HG03039 (cell line): Measurements from ENCODE around the gene CAST.
"Not testable (repeated sequence)": the region's sequence is repeated elsewhere in the genome, so short reads cannot be mapped to it uniquely, and the experiment has no call there.

Experiments
- ATAC-seq: cut with Tn5 transposase; IDR thresholded peaks from one replicate; pipeline ENCODE4 v1.9.1; 2021; ENCODE audit warnings: mild to moderate bottlenecking, moderate library complexity; ENCODE audit not compliant: unreplicated experiment

CAST gene

DNA sequence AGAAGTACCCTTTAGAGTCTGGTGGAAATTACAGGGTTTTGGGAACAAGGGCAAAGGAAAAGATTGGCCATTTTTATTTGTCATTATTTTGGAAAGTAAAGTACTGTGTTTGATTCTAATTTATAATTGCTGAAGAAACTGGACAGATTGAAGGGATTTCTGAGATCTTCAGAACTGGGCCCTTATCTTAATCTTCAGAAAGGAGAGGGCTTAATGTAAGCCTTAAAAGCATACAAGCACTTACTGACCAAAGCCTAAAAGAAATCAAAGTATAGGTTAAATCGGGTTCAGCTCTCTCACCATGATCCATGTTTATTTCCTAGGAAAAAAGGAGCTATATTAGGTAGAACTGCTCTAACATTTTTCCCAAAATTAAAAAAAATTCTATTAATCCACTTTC lies 109.9 kb downstream of the CAST start:
- no peak for ATAC-seq

DNA sequence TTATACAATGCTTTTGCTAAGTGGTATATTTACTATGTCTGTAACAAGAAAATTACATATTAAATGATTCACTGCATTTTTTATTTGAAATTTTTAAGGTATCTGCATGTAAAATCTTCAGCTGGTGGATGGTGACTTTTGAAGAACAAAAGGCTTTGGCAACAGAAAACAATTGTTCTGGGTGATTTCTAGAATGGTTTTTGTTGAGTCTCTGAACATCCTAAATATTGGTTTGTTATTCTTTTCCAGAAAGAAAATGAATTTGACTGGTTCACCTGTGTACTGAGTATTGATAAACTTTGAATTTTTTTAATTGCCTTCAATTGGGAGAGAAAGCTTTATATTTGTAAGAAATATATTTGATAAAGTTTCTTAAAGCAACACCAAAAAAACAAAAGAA lies 110.4 kb downstream of the CAST start:
- ATAC-seq: no peak

DNA sequence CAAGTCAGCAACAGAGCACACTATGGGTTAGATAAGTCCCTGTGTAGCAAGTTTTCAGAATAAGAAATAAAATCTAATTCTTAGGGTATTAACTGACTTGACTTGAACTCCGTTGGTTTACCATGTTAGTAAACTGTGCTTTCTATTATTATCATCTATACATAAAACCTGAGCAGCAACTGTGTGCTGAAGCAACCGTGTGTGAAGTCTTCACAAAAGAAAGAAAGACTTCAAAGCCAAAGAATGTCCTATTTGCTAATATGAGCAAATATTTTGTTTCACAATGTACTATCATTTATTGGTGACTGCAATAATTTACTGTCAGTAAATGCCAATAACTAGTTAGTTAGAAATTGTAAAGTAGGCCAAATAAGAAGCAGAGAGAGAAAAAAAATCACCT lies 112.9 kb downstream of the CAST start:
- ATAC-seq: no peak

DNA sequence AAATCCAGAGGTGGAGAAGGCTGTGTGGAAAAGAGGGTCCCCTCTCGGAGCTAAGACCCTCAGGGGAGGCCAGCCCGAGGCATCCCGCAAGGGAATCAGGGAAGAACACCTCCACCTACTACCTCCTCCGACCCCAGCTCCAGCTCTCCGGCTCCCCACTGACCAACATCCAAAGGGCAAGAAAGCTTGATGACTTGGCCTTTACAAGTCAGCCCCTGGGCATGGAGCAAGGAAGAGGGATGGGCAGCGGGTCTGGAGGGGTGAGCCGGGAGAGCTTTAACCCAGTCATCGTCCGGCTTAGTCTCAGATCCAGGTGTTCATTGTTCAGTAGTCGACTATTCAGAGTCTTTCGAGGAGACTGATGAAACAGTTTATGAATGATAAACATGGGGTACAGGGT lies 113.5 kb downstream of the CAST start:
- ATAC-seq: no peak

DNA sequence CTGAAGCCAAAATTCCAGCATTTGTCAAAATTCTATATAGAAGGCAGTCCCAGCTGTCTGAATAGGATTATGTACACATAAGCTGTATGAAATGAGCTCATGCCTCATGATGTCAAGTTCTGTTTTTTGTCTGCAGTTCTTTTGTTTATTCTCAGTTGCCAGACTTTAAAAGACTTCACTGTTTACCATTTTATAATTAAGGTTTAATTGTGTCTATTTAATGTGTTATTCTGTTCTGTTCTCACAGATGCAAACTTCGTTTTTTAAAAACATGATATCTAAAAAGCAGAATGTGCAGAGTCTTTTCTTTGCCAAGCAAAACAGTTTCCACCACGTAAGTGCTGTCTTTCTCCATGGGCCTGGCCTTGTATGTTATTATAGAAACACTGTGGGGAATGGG lies 114.4 kb downstream of the CAST start:
- no peak for ATAC-seq

DNA sequence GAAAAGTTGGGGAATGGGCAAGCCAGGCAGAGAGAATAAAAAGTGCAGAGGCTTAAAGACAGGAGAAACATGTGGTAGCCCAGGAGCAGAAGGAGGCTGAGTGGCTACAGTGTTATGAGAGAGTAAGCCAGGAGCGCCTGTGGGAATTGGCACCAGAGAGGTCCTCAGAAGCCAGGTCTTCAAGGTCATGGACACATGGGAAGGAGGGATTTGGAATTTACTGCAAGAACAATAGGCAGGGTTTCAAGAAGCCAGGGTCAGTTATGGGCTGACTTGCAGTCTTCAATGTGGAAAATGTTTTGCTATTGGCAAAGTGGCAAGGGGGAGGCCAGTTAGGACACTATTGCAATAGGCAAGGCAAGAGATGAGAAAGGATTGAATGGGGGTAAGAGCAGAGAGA lies 116.2 kb downstream of the CAST start:
- ATAC-seq: no peak

DNA sequence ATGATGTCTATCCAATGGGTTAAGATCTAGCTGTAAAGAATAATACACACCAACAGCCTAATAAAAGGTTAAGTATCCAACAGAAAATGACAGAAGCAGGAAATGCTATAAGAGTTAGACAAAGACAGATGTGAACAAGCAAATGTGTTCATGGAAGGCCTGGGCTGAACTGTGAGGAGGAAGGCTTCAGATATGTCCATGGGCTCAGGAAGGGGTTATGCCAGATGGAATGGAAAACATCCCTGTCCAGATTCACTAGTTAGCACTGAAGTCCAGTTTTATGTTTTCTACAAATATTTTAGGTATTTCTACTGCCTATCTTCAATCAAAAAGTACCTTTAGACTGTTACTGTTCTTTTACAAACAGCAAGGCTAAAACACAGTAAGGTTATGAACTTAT lies 118.5 kb downstream of the CAST start:
- no peak for ATAC-seq

DNA sequence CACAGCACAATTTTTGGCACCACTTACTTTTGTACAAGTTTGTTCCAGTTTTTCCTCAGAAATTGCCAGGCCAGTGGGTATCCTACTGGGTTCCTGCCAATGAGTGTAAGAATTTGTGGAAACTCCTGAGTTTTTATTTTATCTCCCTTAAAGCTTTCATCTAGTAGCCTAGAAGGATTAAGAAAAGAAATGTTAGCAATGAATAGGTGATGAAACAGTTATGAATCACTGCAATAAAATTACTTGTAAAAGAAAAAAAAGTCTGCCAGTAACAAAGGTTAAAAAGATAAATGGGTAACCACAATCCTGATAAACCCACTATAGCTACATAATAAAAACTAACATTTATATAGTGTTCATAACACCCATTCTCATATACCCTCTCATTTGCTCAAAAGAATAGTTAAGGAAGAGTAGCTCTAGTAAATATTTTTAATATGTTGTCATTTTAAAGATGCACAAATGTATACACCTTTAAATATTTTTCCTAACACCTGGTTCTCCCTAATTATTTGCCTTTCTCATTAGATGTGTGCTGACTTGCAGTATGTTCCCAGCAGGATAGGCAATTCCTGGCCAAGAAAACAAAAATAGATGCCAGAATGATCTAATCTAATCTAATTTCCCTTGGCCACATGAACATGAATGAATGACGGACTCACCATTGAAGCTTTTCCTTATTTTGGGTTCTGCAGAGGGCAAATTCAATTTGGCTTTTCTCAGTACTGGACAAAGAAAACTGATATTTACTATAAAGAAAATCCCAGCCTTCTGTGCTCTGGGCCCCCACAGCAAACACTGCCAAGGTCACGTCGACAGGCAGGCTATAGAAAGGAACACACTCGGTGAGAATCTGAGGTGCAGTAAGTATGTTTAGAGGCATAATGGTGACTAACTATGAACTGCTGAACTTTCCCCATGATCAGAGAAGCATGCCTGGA lies 119.1 kb downstream of the CAST start:
- no peak for ATAC-seq

DNA sequence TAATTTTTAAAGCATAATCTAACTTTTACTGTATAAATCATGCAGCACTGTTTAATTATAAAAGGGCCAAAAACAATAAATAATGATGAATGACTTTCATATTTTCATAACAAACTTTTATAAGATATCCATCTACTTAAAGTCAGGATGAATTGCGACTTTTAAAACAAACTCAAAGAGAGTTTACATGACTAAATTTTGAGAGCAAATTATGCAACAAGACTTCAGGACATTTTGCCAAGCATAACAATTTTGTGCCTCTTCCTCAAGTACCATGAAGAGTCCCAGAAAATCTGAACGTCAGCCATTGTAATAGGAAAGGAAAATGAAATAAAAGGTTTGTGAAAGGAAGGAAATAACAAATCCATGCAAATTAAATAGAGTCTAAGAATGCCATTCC lies 121.2 kb downstream of the CAST start:
- ATAC-seq: no peak

DNA sequence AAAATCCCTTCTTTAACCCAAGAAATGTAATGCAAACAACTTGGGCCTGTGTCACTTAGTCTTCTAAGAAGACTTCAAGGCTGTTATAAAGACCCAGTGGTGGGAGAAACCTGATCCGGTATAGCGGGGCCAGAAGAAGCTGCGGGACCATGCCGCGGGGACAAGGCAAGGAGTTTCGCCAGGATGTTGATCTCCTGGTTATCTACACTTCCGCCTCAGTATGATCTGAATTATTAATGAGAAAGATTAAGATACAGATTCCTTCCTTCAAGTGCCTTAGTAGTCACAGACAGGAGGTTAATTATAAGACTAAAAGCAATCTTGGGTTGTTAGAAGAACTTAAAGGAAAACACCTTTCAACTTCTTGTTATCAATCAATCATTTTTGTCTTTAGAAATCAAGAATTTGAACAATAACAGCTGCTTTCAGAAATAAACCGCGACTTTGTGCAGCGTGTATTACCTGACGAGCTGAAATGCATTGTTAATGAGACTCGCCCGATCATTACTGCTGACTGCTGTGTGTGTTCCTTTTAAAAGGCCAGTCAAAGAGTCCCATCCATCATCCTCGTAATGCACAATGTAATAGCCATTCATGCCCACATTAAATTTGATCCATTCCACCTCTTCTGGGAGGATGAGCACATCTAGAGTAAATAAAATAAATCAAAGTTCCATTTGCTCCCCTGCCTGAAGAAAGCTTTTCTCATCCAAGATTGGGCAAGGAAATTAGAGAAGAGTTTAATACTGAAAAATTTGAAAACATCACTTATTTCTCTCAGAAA lies 123.3 kb downstream of the CAST start:
- ATAC-seq: no peak

DNA sequence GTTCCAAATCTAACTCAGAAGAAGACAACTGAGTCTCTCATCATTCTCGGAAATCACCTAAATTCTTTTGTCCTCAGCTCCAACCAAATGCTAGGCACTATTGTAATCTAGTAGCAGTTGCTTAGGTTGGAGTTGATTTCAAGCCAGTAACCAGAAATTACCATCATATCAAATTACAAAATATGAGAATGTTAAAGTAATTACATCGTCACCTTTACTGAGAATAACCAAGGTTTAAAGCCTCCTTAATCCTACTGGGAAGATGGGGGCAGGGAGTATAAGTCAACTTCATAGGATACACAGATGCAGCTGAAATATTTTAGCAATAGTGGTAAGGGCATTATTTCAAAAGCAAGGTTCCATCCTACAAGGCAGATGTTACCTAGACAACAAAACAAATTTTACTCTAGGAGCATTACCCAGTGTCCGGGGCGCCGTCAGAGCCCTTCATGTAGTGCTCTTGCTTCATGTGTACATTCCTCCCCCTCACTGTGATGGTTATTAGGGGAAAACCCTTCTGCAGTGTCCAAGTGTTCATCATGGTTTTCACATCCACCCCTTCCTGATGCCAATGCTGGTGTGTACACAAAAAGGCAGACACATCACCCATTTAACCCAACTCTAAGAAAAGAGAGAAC lies 126.1 kb downstream of the CAST start:
- ATAC-seq: no peak

DNA sequence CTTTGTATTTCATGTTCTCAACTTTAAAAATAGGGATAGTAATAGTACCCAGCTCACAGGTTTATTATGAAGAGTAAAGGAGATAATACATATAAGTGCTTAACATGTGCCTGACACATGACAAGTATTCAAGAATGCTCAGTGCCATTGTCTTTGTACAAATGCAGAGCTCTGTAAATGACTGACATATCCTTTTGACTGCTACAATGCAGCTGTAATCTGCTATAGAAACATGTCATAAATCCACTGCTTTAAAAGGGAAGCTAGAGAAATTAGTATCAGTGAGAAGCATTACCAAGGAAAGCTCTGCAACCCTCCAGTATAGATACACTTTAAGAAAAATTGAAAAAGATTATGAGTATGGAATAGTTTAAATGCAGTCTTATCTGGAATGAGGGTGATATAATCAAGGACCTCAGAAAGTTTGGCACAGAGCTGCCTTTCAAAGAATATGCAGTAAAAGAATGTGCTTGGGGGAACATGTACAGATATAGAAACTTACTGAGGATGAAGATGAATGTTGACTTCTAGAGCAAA lies 127.7 kb downstream of the CAST start:
- ATAC-seq: no peak

DNA sequence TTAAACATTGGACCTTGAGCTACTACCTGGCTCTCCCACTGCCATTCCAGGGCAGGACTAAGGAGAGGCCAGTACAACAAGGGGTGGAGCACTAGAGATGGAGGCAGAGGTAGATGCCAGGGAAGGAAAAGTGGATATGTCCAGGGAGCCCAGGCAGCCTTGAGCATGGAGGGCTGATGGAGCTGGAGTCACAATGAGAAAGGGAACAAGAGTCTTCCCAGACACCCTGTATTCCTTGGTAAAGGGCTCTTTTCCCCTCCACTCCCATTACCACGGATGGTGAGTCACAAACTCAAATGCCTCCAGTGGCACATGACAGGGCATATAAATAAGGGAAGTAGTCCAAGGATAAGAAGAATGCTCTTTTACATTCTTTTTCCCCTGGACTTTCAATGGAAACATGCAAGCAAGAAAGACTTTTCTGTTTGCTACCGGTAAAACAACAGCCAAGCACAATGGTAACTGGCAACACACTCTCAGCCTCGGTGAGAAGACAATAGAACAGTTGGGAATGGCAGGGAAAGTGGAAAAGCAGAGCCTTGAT lies 128.9 kb downstream of the CAST start:
- ATAC-seq: no peak

DNA sequence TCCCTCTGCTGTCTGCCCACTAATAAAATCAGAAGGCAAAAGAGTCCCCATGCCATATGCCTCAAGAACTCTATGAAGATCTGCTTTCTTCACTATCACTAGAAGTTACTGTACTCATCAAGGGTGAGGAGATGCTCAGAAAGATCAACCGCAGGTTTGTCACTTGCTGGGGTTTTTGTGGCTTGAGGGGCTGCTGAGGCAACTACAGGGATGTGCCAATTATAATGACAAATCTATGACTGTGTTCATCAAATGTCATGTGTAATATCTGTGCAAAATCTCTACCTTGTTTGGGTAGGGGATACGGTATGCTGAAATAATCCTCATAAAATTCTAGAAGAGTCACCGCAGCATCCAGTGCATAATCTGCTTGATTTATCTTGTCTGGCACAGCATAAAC lies 132.6 kb downstream of the CAST start:
- no peak for ATAC-seq

DNA sequence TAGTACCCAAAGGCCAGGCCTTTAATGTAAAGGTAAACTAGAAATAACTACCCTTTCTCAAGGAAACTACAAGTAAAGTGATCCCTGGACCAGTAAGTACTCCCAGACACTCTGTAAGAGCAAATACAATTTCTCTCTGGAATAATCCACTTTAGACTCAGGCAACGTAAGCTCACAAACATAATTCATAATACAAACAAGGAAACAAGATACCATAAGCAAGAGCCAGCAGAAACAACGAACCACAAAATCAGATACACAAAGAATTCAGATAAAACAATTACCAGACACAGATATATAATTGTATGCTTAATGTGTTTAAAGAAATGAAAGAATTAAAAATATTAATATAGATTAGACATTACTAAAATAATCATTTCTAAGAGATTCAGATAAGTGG lies 133.4 kb downstream of the CAST start:
- no peak for ATAC-seq

DNA sequence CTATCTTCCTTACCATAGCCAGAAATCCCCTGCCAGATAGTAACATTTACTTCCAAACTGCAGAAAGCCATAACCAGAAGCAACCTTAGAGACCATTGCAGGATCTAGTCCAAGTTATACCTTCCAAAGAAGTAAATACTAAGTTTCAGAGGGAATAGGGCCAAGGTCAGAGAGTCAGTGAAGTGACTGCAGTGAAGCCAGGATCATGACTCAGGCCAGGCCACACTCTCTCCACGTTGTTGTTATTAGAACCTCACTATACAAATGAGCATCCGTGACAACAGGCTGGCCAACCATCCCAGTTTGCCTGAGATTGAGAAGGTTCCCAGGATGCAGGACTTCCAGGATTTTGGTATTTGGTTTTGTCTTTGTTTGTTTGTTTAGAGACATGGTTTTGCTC lies 134.3 kb downstream of the CAST start:
- ATAC-seq: no peak

DNA sequence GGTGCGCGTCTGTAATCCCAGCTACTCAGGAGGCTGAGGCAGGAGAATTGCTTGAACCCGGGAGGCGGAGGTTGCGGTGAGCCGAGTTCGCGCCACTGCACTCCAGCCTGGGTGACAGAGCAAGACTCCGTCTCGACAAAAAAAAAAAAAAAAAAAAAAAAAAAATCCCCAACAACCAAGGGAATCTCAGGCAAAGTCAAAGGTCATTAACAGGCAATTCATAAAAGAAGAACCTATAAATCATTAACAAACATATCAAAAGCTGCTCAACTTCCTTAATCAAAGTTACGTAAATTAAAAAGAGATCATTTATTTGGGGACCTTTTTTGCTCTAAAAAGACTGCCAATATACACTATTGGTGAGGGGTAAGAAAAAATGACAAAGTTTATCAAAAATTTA lies 139.5 kb downstream of the CAST start:
- ATAC-seq: not testable (repeated sequence)

DNA sequence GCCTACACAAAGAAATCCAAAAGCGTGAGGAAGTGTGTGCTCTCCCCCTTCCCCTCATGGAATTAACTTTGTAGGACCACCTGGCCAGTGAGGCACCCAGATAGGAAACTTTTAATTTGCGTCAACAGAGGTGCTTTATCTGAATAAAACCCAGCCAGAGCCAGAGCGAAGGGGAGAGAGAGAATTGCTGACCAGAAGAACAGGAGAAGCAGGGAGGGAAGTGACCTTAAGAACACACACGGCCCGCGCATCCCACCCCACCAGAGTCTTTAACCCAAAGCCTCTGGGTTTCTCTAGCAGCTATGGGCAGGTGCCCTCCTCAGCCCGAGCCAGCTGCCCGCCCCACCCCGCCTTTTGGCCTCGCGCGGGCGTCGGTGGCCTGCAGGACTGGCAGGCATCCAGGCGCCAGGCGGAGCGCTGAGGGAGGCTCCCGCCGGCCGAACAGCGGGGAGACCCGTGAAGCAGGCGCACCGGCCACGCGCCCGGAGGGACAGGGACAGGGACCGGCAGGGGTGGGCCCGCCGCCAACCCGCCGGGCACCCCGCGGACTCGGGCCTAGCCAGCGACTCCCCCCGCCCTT lies 145.0 kb downstream of the CAST start:
- peak; percentile 23 for ATAC-seq

DNA sequence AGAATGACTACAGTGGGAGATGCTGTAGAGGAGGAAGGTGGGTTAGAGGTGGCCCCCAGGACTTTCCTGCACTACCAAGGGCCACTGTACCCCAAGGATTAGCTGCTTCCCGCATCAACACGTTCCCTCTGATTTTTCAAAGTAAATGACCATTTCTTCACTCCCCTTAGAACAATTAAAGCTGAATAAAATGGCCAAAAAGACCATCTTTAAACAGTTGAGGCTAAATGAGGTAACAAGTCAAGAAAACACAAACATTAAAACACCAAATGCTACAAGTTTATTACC lies 146.3 kb downstream of the CAST start:
- ATAC-seq: no peak

DNA sequence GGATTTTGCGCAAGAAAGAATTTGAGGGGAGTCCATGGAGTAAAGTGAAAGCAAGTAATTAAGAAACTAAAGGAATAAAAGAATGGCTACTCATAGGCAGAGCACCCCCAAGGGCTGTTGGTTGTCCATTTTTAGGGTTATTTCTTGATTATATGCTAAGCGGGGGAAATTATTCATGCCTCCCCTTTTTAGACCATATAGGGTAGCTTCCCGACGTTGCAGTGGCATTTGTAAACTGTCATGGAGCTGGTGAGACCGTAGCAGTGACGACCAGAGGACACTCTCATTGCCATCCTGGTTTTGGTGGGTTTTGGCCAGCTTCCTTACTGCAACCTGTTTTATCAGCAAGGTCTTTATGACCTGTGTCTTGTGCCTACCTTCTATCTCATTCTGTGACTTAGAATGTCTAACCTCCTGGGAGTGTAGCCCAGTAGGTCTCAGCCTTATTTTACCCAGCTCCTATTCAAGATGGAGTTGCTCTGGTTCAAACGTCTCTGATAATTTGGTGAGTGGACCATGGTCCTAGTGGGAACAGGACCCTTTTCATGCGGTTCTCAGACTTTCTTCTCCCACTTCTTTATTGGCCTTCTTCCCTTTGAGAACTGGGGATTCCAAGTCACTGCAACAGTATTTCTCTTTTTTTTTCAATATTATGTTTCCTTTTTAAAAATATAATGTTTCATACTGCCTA lies 146.8 kb downstream of the CAST start:
- ATAC-seq: no peak
